HG03159 (cell line): ENCODE results near the gene IGFL3.
"Not testable (repeated sequence)": the region's sequence is repeated elsewhere in the genome, so short reads cannot be mapped to it uniquely, and the experiment has no call there.

Source experiments
- ATAC-seq: cut with Tn5 transposase; IDR thresholded peaks from one replicate; pipeline ENCODE4 v1.9.1; 2021; ENCODE audit warnings: mild to moderate bottlenecking, moderate library complexity; ENCODE audit not compliant: unreplicated experiment

The IGFL3 gene

DNA sequence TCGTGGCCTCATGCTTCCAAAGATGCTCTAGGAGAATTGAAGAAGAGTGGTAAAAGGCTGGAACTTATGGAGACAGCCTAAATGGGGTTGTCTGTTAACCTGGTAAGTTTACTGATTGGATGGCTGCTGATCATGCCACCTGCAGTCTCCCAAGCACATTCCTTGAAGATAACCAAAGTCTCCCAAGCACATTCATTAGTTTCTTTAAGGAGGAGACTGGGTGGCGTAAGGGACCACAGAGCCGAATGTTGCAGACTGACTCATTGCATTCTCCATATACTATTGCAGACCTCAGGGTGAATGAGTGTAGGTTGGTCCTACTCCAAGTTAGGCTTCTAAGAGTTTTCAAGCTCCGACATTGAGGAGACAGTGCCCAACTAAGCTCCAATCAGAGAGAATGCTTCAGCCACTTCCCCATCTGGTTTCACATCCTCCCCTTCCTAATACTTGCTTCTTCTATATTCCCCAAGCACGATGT is at the start of gene IGFL3:
TSS of gene IGFL3 (minus strand) at position 51 of the 478 bp plus-strand sequence. CDS start at position 12, 39 bp downstream.
- ATAC-seq, result no peak

GRCh38 chr19:46173886-46174480 is 49.5 kb upstream of the IGFL3 start:
- no peak for ATAC-seq

- ATAC-seq, result no peak
These were observed 38.2 kb upstream of the IGFL3 start for GRCh38 chr19:46162731-46163130.

- ATAC-seq, result not testable (repeated sequence)
These were observed 37.3 kb upstream of the IGFL3 start for GRCh38 chr19:46161642-46162257.

- no peak for ATAC-seq
These were observed 35.8 kb upstream of the IGFL3 start for GRCh38 chr19:46160233-46160775.

GRCh38 chr19:46159418-46160232 is 35.1 kb upstream of the IGFL3 start:
- no peak for ATAC-seq

- ATAC-seq, result no peak
These were observed 30.7 kb upstream of the IGFL3 start for GRCh38 chr19:46155237-46155636.

DNA sequence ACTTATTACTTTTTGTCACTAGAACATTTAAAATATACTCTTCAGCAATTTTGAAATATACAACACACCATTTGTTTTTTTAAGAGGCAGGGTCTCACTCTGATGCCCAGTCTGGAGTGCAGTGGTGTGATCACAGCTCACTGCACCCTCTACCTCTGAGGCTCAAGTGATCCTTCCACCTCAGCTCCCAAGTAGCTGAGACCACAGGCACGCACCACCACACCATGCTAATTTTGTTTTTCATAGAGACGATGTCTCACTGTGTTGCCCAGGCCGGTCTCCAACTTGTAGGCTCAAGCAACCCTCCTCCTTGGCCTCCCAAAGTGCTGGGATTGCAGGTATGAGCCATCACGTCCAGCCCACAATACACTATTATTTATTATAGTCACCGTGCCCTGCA is 26.1 kb upstream of the IGFL3 start:
- ATAC-seq, result no peak

GRCh38 chr19:46147791-46148288 is 23.4 kb upstream of the IGFL3 start, which contains the start of gene IGFL2:
TSS of gene IGFL2 (plus strand) at chr19:46148238. CDS start at chr19:46148279, 41 bp downstream.
- no peak for ATAC-seq

GRCh38 chr19:46147166-46147740 is 22.8 kb upstream of the IGFL3 start:
- ATAC-seq, result no peak

GRCh38 chr19:46144756-46145155 is 20.3 kb upstream of the IGFL3 start:
- ATAC-seq, result no peak

GRCh38 chr19:46142294-46142693 is 17.8 kb upstream of the IGFL3 start:
- no peak for ATAC-seq

DNA sequence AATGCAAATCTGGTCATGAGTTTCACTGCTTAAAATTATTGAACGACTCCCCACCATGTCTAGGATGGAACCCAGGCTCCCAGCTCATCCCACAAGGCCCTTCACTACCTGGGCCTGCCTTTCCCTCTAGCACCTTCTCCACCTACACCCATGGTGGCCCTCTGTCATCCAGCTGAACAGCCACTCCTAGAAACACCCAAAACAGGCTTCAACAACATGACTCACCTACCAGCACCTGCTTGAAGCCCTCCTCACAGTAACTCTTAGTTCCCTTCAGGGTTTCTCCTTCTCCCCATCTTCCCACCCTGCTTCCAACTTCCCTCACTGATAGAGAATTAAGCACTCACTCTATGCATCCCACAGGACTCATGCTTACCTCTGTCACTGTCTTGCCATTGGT is 16.9 kb upstream of the IGFL3 start:
- no peak for ATAC-seq

DNA sequence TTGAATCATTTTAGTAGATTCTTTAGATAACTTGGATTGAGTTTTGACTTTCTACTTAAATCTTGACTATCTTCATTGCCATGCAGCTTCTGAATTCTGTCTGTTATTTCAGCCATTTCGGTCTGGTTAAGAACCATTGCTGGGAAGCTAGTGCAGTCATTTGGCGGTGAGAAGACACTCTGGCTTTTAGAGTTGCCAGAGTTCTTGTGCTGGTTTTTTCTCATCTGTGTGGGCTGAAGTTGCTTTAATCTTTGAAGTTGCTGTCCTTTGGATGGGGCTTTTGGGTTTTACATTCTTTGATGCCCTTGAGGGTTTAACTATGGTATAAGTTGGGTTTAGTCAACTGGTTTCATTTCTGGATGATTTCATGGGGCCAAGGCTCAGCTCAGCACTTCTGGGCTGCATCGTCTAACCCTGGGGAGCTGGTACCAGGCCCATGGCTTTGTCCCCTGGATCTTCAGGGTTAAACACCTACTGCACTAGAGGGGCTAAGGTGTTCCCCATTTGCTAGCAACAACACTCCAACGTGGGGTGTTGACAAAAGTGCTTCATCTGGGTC is 13.5 kb upstream of the IGFL3 start:
- no peak for ATAC-seq

DNA sequence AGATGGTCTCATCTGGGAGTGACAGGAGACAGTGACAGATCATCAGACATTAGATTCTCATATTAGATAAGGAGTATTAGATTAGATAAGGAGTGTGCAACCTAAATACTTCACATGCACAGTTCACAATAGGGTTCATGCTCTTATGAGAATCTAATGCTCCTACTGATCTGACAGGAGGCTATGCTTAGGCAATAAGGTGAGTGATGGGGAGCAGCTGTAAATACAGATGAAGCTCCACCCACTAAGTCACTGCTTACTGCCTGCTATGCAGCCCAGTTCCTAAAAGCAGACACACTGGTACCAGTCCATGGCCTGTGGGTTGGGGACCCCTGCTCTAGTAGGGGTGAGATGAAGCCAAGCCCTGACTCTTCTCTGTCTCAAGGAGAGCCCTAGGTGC is 10.0 kb upstream of the IGFL3 start:
- no peak for ATAC-seq

- no peak for ATAC-seq
These were observed 9.3 kb upstream of the IGFL3 start for GRCh38 chr19:46133777-46134241.

- ATAC-seq, result no peak
These were observed 8.7 kb upstream of the IGFL3 start for GRCh38 chr19:46133101-46133627.

GRCh38 chr19:46132508-46133100 is 8.1 kb upstream of the IGFL3 start:
- no peak for ATAC-seq

DNA sequence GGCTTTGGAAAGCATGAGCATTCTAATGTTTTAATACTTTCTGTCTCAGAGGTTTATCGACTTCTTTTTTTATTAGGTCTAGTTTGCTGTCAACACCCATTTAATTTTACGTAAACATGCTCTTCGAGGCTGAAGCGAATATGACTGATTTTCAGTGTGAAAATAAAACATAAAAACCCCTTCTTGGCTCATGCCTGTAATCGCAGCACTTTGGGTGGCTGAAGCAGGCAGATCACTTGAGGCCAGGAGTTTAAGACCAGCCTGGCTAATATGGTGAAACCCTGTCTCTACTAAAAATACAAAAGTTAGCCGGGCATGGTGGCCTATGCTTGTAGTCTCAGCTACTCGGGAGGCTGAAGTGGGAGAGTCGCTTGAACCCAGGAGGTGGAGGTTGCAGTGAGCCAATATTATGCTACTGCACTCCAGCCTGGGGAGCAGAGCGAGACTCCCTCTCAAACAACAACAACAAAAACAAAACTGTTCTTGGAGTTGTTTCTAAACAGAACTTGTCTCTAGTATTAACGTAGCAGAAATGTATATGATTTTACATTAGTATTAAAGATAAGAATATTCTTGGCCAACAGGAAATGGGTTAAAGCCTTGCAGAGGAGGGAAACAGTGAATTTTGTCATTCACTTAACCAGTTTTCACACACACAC is 7.1 kb upstream of the IGFL3 start:
- ATAC-seq, result no peak
